Measurements from ENCODE around the gene FAM222B. TPM values are rescaled to one million over a fixed set of nuclear protein-coding genes. Genes with fewer than 3 reads are reported as not detected.

FAM222B gene
- total and polyA plus RNA-seq, 2 of the 4 experiments (the other 2 are of a cell fraction), result 2.5 to 10.8 TPM

GRCh38 chr17:28875848-28876550, 33.4 kb upstream of the FAM222B start:
- intact Hi-C loops (cut with micrococcal nuclease), result no loop called here

More at GRCh38 chr17:28875848-28876550, 33.4 kb upstream of the FAM222B start:
- ChIA-PET POLR2A (ENCODE audit: unreplicated experiment) (no interaction called here), CTCF (no interaction called here)
- no peak overlapping the region for H3K18ac ChIP-seq (ENCODE audit: low read depth, low read length)
- H3K27me3 ChIP-seq (ENCODE audit: control insufficient read depth, insufficient read depth, low read length), result no peaks in the 10 kb centered on the region
- WGBS, 2 experiments (ENCODE audit: extremely low coverage in 2 of 2, insufficient read length in 1 of 2), result no CpG with 5 or more reads among the region's 1 CpG
- no peak overlapping the region for H3K4me3 ChIP-seq (ENCODE audit: insufficient read depth, low read depth, low read length)
- no peak overlapping the region for H3K4ac ChIP-seq (ENCODE audit: low read depth, low read length)
- H3K9ac ChIP-seq (ENCODE audit: low read depth, low read length), result no peak overlapping the region
- ATAC-seq (ENCODE audit: low read depth) (no peak), DNase-seq (no peak)
- H2BK15ac ChIP-seq (ENCODE audit: low read depth, low read length), result no peak overlapping the region
- H3K9me3 ChIP-seq (ENCODE audit: control insufficient read depth, insufficient read depth, low read length), result no peaks in the 10 kb centered on the region
- H4K5ac ChIP-seq (ENCODE audit: low read depth, low read length), result no peak overlapping the region
- no peak overlapping the region for H2AK9ac ChIP-seq (replicated peaks; ENCODE audit: low read depth, low read length, poor library complexity)
- no peak overlapping the region for H2AK5ac ChIP-seq (ENCODE audit: low read depth, low read length)
- no peak overlapping the region for H2BK120ac ChIP-seq (ENCODE audit: low read depth, low read length)
- H2AFZ ChIP-seq (replicated peaks; ENCODE audit: low read length, poor library complexity), result no peak overlapping the region
- no peak overlapping the region for H3K4me2 ChIP-seq (ENCODE audit: low read depth, low read length)
- peaks cover 23% of the 10 kb centered on the region for H3K36me3 ChIP-seq (ENCODE audit: control insufficient read depth, insufficient read depth, low read length)
- no peak overlapping the region for H3K56ac ChIP-seq (ENCODE audit: extremely low read depth, insufficient read depth, low read length)
- no peak overlapping the region for H4K8ac ChIP-seq (ENCODE audit: low read depth in 2 of 2, low read length in 2 of 2)
- no TSS peak for BruUV-seq (replicated peaks)
- no peaks in the 10 kb centered on the region for H3K9me1 ChIP-seq (ENCODE audit: insufficient read depth, low read length)
- TF ChIP-seq MXI1 (IDR thresholded peaks at IDR 0.05; ENCODE audit: borderline replicate concordance, low read depth, low read length) (no peak), NFE2L2 (IDR thresholded peaks at IDR 0.05; ENCODE audit: low read depth, low read length) (no peak), BHLHE40 (IDR thresholded peaks at IDR 0.05; ENCODE audit: low read depth, low read length) (no peak), RFX5 (IDR thresholded peaks at IDR 0.05; ENCODE audit: low read depth, low read length) (no peak), POLR2A (IDR thresholded peaks at IDR 0.05; ENCODE audit: low read depth, low read length) (no peak), USF2 (IDR thresholded peaks at IDR 0.05; ENCODE audit: low read depth, low read length) (no peak), MAFK (IDR thresholded peaks at IDR 0.05; ENCODE audit: low read depth, low read length) (no peak), CTCF (conservative IDR thresholded peaks at IDR 0.05; ENCODE audit: low read depth, low read length) (no peak), ELK1 (IDR thresholded peaks at IDR 0.05; ENCODE audit: borderline replicate concordance, low read depth, low read length) (no peak), CEBPB (IDR thresholded peaks at IDR 0.05; ENCODE audit: low read depth, low read length) (no peak), RCOR1 (IDR thresholded peaks at IDR 0.05; ENCODE audit: insufficient replicate concordance, low read length) (no peak), CHD1 (IDR thresholded peaks at IDR 0.05; ENCODE audit: low read depth, low read length) (no peak), RAD21 (IDR thresholded peaks at IDR 0.05; ENCODE audit: low read length) (no peak)
- H4K91ac ChIP-seq (ENCODE audit: insufficient read depth, low read depth, low read length), result no peak overlapping the region
- no peaks in the 10 kb centered on the region for H3K79me1 ChIP-seq (ENCODE audit: low read depth in 1 of 2, low read length in 2 of 2)
- no peak overlapping the region for H3K14ac ChIP-seq (replicated peaks; ENCODE audit: low read depth, low read length)
- dilution Hi-C loops (cut with HindIII; ENCODE audit: low sequenced_read_pairs, unreplicated experiment) (no loop called here), in situ Hi-C loops (cut with MboI; ENCODE audit: low sequenced_read_pairs) (no loop called here)
- no peak overlapping the region for H2BK20ac ChIP-seq (ENCODE audit: low read depth, low read length)
- no peaks in the 10 kb centered on the region for H4K20me1 ChIP-seq (ENCODE audit: insufficient read depth, low read length)
- no peak overlapping the region for H3K27ac ChIP-seq (ENCODE audit: insufficient read depth, low read length)
- H2BK5ac ChIP-seq (ENCODE audit: low read depth, low read length, poor library complexity, severe bottlenecking), result no peak overlapping the region
- H3K4me1 ChIP-seq (ENCODE audit: control insufficient read depth, insufficient read depth, low read length), result no peaks in the 10 kb centered on the region
- no peak overlapping the region for H3K23ac ChIP-seq (ENCODE audit: low read depth, low read length)

Measured in IMR-90 (cell line).